CD4-positive, alpha-beta T cell treated with Interleukin-2 at 100 ng/mL for 4 hours (primary cell): ENCODE data around the gene ZSCAN5A.
A peak's percentile ranks its signal among the peaks of the same experiment; 100 is the strongest.
"Not testable (repeated sequence)": the region's sequence is repeated elsewhere in the genome, so short reads cannot be mapped to it uniquely, and the experiment has no call there.

ENCODE experiments used
- DNase-seq: peaks from one replicate; pipeline ENCODE4 v3.0.0-alpha.2; 2020; ENCODE audit warnings: low spot score

ZSCAN5A gene

GRCh38 chr19:56315077-56315828 lies 614 bp upstream of the ZSCAN5A start:
- peak; percentile 98 for DNase-seq

DNA sequence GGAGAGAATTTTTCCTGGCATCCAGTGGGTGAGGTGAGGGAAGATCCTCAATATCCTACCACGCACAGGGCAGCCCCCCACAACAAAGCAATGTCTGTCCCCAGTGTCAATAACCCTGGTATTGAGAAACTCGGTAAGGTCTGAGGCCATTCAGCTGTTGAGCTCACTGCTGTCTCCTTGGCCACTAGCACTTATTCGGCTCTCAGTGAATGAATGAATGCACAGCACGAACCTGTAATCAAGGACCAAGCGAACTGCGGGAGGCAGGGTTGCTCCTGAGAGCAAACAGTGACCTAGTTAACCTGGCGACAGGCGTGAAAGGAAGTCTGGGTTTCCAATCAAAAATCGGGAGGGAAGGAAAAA lies 640 bp downstream of the ZSCAN5A start:
- no peak for DNase-seq

DNA sequence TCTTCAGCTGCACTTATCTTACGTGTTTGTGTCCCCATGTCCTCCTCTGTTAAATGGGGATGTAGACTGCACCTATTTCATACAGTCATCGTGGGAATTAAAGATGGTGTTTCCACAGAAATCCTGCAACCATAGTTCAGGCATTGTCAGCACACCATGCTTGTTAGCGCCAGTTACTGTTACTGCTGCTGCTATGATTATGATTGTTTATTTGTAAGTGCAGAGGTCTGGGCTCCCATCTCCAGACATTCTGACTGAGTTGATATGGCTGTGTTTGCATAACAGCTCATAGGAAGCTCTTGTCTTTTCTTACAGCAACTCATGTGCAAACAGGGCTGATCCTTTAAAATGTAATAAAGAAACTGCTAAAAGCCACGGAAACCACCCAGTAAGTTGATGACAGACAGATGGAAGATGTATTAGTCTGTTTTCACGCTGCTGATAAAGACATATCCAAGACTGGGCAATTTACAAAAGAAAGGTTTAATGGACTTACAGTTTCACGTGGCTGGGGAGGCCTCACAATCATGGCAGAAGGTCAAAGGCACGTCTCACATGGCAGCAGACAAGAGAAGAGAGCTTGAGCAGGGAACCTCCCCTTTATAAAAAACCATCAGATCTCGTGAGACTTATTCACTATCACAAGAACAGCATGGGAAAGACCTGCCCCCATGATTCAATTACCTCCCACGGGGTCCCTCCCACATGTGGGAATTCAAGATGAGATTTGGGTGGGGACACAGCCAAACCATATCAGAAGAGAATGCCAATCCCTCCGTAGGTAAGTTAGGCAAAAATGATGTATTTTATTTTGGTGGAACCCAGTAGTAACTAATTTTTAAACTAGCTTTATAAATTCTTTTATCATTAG lies 1.6 kb downstream of the ZSCAN5A start:
- DNase-seq = no peak

GRCh38 chr19:56312342-56312741 lies 2.3 kb downstream of the ZSCAN5A start:
- DNase-seq = no peak

DNA sequence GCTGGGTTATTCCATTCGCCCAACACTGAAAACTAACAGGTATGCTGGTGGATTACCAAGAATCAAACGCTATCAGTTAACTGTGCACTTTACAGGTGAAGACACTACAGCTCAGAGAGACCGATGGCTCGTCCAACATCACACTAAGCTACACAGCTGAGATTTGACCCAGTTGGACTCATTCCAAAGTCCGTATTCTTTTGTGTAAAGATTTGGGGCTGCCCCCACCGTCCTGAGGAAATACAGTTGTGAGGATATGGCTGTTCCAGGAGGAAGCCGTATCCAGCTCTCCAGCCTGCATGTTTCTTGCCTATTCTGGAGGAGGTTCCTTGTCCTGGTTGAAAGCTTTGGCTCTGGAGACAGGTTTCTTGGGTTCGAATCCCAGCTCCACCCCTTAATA lies 4.2 kb downstream of the ZSCAN5A start:
- DNase-seq = no peak

DNA sequence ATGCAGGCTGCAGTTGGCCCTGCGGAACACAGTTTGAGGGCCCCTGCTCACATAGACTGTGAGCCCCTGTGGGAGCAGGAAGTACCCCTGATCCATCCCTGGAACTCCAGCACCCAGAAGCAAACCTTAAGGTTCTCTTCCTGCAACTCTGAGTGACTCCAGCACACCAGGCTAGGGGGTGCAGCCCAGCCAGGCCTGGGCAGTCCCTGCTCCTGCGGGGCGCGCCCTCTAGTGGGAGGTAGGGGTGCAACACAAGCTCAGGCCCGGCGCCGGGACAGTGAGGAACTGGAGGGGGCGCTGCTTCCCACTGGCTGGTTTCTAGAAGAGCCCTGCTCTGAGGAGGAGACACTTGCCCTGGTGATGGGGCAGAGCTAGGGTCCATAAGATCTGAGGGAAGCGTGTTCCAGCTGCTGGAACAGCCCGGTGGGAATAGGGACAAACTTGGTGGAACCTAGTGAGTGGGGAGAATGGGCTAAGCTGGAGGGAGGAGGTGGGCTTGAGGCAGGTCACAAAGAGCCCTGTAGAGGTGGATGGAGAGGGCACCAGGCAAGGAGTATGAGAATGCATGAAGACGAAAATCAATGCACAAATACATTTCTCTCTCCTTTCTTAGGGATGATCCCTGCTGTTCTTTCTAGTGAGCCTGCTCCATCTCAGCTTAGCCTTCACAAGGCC lies 5.0 kb downstream of the ZSCAN5A start:
- peak; percentile 49 for DNase-seq

GRCh38 chr19:56308792-56309191 lies 5.8 kb downstream of the ZSCAN5A start:
- DNase-seq = no peak

DNA sequence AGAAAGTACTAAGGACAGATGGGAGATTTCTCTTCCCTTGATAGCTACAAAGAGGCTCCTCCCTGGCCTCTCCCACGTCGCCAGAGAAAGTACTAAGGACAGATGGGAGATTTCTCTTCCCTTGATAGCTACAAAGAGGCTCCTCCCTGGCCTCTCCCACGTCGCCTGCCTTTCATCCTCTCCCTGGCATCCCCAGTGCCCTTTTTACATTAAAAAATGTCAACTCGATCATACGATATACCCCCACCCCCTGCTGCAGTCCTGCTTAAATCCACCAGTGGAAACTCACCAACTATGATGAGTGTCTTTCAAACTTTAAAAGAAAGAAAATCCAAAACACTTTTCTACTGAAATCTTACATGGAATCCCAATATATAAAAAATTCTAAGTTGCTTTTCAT lies 7.6 kb downstream of the ZSCAN5A start:
- DNase-seq = not testable (repeated sequence)

GRCh38 chr19:56306016-56306415 lies 8.6 kb downstream of the ZSCAN5A start:
- no peak for DNase-seq

DNA sequence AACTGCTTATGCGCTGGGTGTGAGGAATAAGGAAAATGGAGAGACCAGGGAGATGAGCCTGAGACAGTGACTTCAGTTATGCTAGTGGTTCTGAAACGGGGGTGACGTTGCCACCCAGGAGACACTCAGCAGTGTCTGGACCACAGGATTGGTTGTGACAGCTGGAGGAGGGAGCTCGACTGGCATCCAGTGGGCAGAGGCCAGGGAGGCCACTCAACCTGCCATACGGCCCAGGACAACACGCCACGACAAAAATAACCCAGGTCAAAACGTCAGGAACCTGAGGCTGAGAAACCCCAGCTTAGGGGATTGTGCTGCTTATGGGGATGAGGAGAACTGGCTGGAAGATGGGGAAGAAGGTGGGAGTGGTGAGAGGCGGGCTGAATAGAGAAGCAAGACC lies 10.4 kb downstream of the ZSCAN5A start:
- no peak for DNase-seq

DNA sequence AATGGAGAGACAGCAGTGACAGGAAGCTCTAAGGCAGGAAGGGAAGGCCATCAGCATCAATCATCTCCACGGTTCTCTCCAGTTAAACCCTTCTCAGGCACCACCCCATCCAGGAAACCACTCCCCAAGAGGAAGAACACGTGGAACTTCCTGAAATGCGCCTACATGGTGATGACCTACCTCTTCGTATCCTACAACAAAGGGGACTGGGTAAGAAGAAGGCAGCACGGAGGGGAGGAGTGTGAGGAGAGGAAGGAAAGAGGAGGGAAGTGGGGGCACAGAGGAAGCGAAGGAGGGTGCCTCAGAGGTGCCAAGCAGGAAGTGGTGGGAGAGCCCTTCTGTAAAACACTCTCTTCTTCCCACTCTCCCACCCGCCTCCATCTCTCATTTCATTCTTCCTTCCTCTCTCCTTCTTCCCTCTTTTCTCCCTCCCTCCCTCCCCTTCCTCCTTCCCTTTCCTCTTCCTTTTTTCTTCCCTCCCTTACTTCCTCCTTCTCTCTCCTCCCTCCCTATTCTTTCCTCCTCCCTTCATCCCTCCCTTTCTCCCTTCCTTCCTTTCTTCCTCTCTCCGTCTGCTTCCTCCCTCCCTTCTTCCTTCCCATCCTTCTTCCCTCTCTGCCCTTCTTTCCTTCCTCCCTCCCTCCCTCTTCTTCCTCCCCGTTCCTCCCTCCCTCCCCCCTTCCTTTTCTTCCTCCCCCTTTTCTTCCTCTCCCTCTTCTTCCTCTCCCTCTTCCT lies 12.6 kb downstream of the ZSCAN5A start:
- no peak for DNase-seq

GRCh38 chr19:56301155-56301554 lies 13.5 kb downstream of the ZSCAN5A start:
- DNase-seq = no peak

GRCh38 chr19:56299688-56300087 lies 15.0 kb downstream of the ZSCAN5A start:
- no peak for DNase-seq

DNA sequence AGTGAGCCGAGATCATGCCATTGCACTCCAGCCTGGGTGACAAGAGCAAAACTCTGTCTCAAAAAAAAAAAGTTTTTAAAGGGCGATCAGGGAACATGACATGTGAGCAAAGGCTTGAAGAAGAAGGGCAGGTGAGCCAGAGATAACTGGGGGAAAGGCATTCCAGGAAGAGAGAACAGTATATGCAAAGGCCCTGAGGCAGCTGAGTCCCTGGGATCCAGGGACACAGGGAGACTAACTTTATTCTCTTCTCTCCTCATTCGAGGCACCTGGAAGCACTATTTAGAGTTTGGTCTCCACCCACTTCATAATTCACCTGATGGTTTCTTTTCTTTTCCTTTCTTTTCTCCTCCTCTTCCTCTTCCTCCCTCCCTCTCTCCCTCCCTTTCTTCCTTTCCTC lies 17.6 kb downstream of the ZSCAN5A start:
- no peak for DNase-seq

DNA sequence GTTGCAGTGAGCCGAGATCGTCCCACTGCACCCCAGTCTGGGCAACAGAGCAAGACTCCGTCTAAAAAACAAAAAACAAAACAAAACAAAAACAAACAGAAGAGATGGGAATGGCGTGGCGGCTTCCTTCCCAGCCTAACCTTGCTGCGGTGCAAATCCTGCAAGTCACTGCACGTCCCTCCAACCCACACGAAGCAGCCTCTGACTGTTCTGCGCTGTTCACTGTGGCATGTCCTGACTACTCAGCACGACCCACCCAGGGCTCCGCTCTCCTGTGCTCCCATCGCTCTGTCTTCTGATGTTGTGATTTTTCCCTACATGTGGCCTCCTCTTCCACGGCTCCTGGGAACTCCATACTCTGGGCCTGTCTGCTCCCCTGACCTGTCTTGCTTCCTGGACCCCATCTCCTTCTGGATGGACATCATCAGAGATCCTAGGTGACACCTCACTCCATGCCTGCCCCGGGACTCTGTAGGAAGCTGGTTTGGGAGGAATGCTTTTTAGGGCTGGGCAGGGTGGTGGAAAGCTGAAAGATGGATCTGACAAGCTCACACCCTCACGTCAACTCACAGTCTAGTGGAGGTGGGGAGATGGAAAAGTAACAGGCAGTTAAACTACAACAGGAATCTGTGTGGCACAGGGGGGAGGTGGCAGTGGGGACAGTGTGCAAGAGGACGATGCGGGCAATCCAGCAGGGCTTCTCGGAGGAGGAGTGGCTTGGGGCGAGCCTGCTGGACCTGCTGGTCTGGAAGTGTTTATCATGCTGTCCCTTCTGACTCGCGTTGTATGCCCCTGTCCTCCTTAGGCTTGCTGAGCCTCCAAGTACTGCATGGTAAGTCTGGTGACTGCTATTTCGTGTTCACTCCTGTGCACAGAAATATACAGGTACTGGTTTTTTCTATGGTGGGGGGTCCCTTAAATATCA lies 18.8 kb downstream of the ZSCAN5A start:
- no peak for DNase-seq

DNA sequence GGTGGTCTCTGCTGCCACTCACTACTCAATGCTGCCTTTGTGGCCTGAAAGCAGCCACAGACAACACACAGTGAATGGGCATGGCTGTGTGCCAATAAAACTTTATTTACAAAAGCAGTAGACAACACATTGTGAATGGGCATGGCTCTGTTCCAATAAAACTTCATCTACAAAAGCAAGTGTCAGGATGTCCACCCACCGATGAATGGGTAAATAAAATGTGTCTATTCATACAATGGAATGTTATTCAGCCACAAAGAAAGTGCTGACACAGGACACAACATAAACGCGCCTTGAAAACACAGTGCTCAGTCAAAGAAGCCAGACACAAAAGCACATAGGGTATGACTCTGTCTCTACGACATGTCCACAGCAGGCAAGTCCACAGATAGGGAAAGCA lies 20.1 kb downstream of the ZSCAN5A start:
- DNase-seq = no peak

DNA sequence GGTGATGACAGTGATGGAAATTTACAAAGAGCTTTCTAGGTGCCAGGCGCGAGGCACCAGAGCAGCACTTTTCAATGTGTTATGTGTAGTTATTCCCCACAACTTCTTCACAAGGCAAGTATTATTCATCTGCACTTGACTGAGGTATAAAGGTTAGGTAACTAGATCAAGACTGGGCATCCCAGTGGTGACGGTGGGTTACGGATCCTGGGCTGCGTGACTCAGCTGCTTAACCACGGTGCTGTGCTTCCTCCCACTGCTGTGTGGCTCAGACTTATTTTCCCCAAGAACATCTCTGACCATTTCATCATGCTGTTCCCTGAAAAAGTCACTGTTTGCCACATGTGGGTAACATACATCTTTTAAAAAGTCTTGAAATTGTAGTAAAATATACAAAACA lies 22.8 kb downstream of the ZSCAN5A start:
- no peak for DNase-seq

DNA sequence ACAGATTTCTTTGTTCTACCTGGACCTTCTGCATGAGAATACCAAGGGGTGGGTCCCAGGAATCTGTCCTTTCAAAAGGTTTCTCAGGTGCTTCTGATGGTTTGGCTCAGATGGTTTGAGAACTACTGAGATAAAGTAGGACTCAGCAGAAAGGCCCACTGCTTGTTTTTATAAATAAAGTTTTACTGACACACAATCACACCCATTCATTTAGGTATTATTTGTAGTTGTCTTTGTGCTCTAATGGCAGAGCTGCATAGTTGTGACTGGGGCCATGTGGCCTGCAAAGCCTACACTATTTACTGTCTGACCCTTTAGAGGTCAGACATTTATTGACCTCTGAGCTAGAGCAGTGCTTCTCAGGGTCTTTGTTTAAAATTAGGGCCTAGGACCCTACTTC lies 24.5 kb downstream of the ZSCAN5A start:
- no peak for DNase-seq

- DNase-seq = no peak
These were observed 29.9 kb downstream of the ZSCAN5A start for GRCh38 chr19:56284746-56285145.

GRCh38 chr19:56282809-56283208 lies 31.8 kb downstream of the ZSCAN5A start:
- DNase-seq = no peak

DNA sequence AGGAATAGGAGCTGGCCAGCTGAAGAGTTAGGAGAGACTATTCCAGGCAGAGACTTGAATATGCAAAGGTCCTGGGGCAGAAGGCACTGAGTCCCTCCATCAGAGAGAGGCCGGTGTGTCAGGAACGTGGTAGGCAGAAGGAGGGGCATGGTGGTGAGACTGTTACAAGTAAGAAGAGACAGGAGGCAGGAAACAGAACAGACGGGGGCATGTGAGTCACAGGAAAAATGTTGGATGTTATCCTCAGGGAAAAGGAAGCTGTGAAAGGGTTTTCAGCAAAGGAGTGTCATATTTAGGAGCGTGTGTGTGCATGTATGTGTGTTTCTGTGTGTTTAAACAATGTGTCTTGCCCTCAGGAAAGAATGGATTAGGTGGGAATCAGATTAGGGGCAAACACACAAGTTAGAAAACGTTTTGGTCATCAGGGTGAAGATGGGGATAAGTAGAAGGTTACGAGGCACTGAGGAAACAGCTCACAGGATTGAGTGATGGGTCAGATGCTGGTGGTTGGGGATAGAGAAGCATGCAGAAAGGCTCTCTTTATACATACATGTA lies 41.0 kb downstream of the ZSCAN5A start:
- no peak for DNase-seq
